NCI-H2227 treated with DMSO at 0.1 percent for 48 hours (cell line): ENCODE results near the gene TSPAN15.
"Not testable (repeated sequence)": the region's sequence is repeated elsewhere in the genome, so short reads cannot be mapped to it uniquely, and the experiment has no call there.

Source experiments
- DNase-seq: peaks from one replicate; lab custom pipeline; 2025; lab: John Stamatoyannopoulos, UW

The TSPAN15 gene

GRCh38 chr10:69503001-69503895, 52.0 kb downstream of the TSPAN15 start:
- DNase-seq = no peak

- DNase-seq = no peak
Measured at GRCh38 chr10:69503896-69504265, 52.6 kb downstream of the TSPAN15 start.

GRCh38 chr10:69504576-69505250, 53.4 kb downstream of the TSPAN15 start:
- no peak for DNase-seq

GRCh38 chr10:69505636-69506318, 54.5 kb downstream of the TSPAN15 start:
- DNase-seq = no peak

GRCh38 chr10:69506487-69506833, 55.2 kb downstream of the TSPAN15 start:
- no peak for DNase-seq

GRCh38 chr10:69506834-69507713, 55.8 kb downstream of the TSPAN15 start:
- DNase-seq = no peak

GRCh38 chr10:69508738-69509340, 57.6 kb downstream of the TSPAN15 start:
- DNase-seq = no peak

- no peak for DNase-seq
Measured at GRCh38 chr10:69512901-69513300, 61.6 kb downstream of the TSPAN15 start.

- no peak for DNase-seq
Measured at GRCh38 chr10:69513617-69514016, 62.4 kb downstream of the TSPAN15 start.

GRCh38 chr10:69515699-69516259, 64.5 kb downstream of the TSPAN15 start:
- DNase-seq = peak; percentile 68

- DNase-seq = no peak
Measured at GRCh38 chr10:69516316-69516715, 65.1 kb downstream of the TSPAN15 start.

- DNase-seq = no peak
Measured at GRCh38 chr10:69516796-69517195, 65.5 kb downstream of the TSPAN15 start.

- DNase-seq = no peak
Measured at GRCh38 chr10:69517271-69517848, 66.1 kb downstream of the TSPAN15 start.

GRCh38 chr10:69527961-69528360, 76.7 kb downstream of the TSPAN15 start:
- no peak for DNase-seq

- no peak for DNase-seq
Measured at GRCh38 chr10:69533658-69534057, 82.4 kb downstream of the TSPAN15 start.

GRCh38 chr10:69536521-69536920, 85.3 kb downstream of the TSPAN15 start:
- DNase-seq = not testable (repeated sequence)

- no peak for DNase-seq
Measured at GRCh38 chr10:69537449-69537848, 86.2 kb downstream of the TSPAN15 start.

GRCh38 chr10:69538461-69538860, 87.2 kb downstream of the TSPAN15 start:
- DNase-seq = no peak

GRCh38 chr10:69541463-69541862, 90.2 kb downstream of the TSPAN15 start:
- no peak for DNase-seq

- no peak for DNase-seq
Measured at GRCh38 chr10:69549959-69550358, 98.7 kb downstream of the TSPAN15 start.

- DNase-seq = no peak
Measured at GRCh38 chr10:69552268-69552667, 101.0 kb downstream of the TSPAN15 start.
